AG10803 (cell line): ENCODE data around the gene EEIG1.

Experiments
- DNase-seq: peaks from one replicate; pipeline ENCODE4 v3.0.0; 2010; ENCODE audit warnings: low read depth
- H3K4me3 ChIP-seq: 2 replicates; pipeline ENCODE4 v1.5.1; 2011; ENCODE audit warnings: mild to moderate bottlenecking, low read length, control low read depth
- CTCF ChIP-seq: conservative IDR thresholded peaks from 2 replicates; pipeline ENCODE4 v1.5.1; 2011; ENCODE audit warnings: mild to moderate bottlenecking, low read length, control low read depth, inconsistent platforms

Gene EEIG1

GRCh38 chr9:127968700-127969383 lies 11.9 kb downstream of the EEIG1 start:
- no peak overlapping the region for H3K4me3 ChIP-seq
- TF ChIP-seq CTCF: no peak
- peak; percentile 92 for DNase-seq

- no peak overlapping the region for H3K4me3 ChIP-seq
- peak; percentile 56 for DNase-seq
- no peak for TF ChIP-seq CTCF
Measured at GRCh38 chr9:127968042-127968441, 12.7 kb downstream of the EEIG1 start.

- H3K4me3 ChIP-seq: no peak overlapping the region
- DNase-seq: no peak
- TF ChIP-seq CTCF: no peak
Measured at GRCh38 chr9:127967151-127967809, 13.5 kb downstream of the EEIG1 start.

GRCh38 chr9:127966416-127967150 lies 14.2 kb downstream of the EEIG1 start:
- TF ChIP-seq CTCF: no peak
- DNase-seq: no peak
- no peak overlapping the region for H3K4me3 ChIP-seq

GRCh38 chr9:127965953-127966352 lies 14.8 kb downstream of the EEIG1 start:
- DNase-seq: no peak
- no peak overlapping the region for H3K4me3 ChIP-seq
- no peak for TF ChIP-seq CTCF

- TF ChIP-seq CTCF: no peak
- no peak for DNase-seq
- H3K4me3 ChIP-seq: peak overlapping the region; percentile 20
Measured at GRCh38 chr9:127963359-127964064, 17.3 kb downstream of the EEIG1 start.
